WTC11 (cell line): ENCODE measurements around the gene GATM.

Experiments used
- CREB1 ChIP-seq: sonication (generic); formaldehyde crosslinking; IDR thresholded peaks from 2 replicates; pipeline ENCODE4 v1.8.0; 2023; ENCODE audit warnings: mild to moderate bottlenecking, missing genetic modification reagents
- GRHL2 ChIP-seq: fragments of 250-450 bp; sonication (Bioruptor Pico); IDR thresholded peaks from 2 replicates; pipeline ENCODE4 v1.8.0; 2022; ENCODE audit warnings: mild to moderate bottlenecking, moderate library complexity; ENCODE audit not compliant: insufficient replicate concordance, severe bottlenecking
- TF ChIP-seq, protein P1 (sequence below): sonication (generic); formaldehyde crosslinking; IDR thresholded peaks from 2 replicates; pipeline ENCODE4 v1.8.1; 2023; ENCODE audit warnings: mild to moderate bottlenecking, missing genetic modification reagents, borderline replicate concordance
- TF ChIP-seq, protein P2 (sequence below): fragments of 200-600 bp; IDR thresholded peaks from 2 replicates; pipeline ENCODE4 v1.8.0; 2022; ENCODE audit warnings: antibody characterized with exemption

DNA sequence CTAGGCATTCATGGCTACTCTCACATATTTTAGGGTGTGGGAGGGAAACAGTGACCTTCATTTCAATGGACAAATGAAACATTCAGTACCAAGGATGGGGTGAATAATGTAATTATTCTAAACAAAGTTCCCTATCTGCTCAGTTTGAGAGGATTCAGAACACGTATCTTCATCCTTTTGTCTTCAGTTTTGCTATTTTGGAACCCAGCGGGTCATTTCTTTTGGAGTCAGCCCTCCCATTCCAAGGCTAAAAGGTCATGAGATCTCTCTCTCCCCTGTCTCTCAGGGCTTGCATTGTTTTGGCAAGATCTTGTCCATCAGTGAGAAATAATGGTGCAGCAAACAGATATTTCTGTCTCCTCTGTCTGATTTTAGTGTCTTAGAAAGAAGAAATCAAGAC lies 16.3 kb upstream of the GATM start:
- TF ChIP-seq CREB1: no peak
- TF ChIP-seq, protein P1, sequence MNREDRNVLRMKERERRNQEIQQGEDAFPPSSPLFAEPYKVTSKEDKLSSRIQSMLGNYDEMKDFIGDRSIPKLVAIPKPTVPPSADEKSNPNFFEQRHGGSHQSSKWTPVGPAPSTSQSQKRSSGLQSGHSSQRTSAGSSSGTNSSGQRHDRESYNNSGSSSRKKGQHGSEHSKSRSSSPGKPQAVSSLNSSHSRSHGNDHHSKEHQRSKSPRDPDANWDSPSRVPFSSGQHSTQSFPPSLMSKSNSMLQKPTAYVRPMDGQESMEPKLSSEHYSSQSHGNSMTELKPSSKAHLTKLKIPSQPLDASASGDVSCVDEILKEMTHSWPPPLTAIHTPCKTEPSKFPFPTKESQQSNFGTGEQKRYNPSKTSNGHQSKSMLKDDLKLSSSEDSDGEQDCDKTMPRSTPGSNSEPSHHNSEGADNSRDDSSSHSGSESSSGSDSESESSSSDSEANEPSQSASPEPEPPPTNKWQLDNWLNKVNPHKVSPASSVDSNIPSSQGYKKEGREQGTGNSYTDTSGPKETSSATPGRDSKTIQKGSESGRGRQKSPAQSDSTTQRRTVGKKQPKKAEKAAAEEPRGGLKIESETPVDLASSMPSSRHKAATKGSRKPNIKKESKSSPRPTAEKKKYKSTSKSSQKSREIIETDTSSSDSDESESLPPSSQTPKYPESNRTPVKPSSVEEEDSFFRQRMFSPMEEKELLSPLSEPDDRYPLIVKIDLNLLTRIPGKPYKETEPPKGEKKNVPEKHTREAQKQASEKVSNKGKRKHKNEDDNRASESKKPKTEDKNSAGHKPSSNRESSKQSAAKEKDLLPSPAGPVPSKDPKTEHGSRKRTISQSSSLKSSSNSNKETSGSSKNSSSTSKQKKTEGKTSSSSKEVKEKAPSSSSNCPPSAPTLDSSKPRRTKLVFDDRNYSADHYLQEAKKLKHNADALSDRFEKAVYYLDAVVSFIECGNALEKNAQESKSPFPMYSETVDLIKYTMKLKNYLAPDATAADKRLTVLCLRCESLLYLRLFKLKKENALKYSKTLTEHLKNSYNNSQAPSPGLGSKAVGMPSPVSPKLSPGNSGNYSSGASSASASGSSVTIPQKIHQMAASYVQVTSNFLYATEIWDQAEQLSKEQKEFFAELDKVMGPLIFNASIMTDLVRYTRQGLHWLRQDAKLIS (CRISPR knock-in tag): no peak
- TF ChIP-seq, protein P2, sequence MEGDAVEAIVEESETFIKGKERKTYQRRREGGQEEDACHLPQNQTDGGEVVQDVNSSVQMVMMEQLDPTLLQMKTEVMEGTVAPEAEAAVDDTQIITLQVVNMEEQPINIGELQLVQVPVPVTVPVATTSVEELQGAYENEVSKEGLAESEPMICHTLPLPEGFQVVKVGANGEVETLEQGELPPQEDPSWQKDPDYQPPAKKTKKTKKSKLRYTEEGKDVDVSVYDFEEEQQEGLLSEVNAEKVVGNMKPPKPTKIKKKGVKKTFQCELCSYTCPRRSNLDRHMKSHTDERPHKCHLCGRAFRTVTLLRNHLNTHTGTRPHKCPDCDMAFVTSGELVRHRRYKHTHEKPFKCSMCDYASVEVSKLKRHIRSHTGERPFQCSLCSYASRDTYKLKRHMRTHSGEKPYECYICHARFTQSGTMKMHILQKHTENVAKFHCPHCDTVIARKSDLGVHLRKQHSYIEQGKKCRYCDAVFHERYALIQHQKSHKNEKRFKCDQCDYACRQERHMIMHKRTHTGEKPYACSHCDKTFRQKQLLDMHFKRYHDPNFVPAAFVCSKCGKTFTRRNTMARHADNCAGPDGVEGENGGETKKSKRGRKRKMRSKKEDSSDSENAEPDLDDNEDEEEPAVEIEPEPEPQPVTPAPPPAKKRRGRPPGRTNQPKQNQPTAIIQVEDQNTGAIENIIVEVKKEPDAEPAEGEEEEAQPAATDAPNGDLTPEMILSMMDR: no peak
- TF ChIP-seq GRHL2 (CRISPR knock-in tag): no peak
